HepG2 (cell line): ENCODE results near the gene KRT27. TPM values are rescaled to one million over a fixed set of nuclear protein-coding genes. Genes with fewer than 3 reads are reported as not detected.

ENCODE experiments used
- GFI1 ChIP-seq: sonication (generic); formaldehyde crosslinking; IDR thresholded peaks from 2 replicates; pipeline ENCODE4 v1.5.0; 2020; ENCODE audit warnings: missing genetic modification reagents, mild to moderate bottlenecking, borderline replicate concordance
- HNRNPK ChIP-seq: fragments of 200-400 bp; formaldehyde crosslinking; IDR thresholded peaks from 2 replicates; pipeline ENCODE4 v1.6.1; 2018; ENCODE audit warnings: low read length, low read depth, moderate library complexity, mild to moderate bottlenecking; ENCODE audit not compliant: poor library complexity, severe bottlenecking
- MXD4 ChIP-seq: IDR thresholded peaks from 2 replicates; pipeline ENCODE4 v1.6.1; 2016; ENCODE audit warnings: mild to moderate bottlenecking, missing biosample characterization, missing genetic modification reagents
- PCBP2 ChIP-seq: fragments of 200-400 bp; formaldehyde crosslinking; optimal IDR thresholded peaks from 2 replicates; pipeline ENCODE3; 2018; ENCODE audit warnings: low read length, low read depth; ENCODE audit not compliant: poor library complexity, severe bottlenecking
- PHF8 ChIP-seq: sonication (generic); formaldehyde crosslinking; IDR thresholded peaks from 2 replicates; pipeline ENCODE4 v1.5.0; 2020; ENCODE audit warnings: missing genetic modification reagents
- PRMT3 ChIP-seq: sonication (generic); formaldehyde crosslinking; IDR thresholded peaks from 2 replicates; pipeline ENCODE4 v1.8.1; 2022; ENCODE audit warnings: low read depth, mild to moderate bottlenecking, moderate library complexity, missing genetic modification reagents, borderline replicate concordance
- RELA ChIP-seq: sonication (generic); formaldehyde crosslinking; IDR thresholded peaks from 2 replicates; pipeline ENCODE4 v1.4.0; 2020; ENCODE audit warnings: missing genetic modification reagents
- REPIN1 ChIP-seq: sonication (generic); formaldehyde crosslinking; IDR thresholded peaks from 2 replicates; pipeline ENCODE4 v1.8.0; 2022; ENCODE audit warnings: missing genetic modification reagents, low read depth, mild to moderate bottlenecking, borderline replicate concordance
- RFXANK ChIP-seq: IDR thresholded peaks from 2 replicates; pipeline ENCODE4 v1.6.1; 2016
- ZNF12 ChIP-seq: sonication (generic); formaldehyde crosslinking; IDR thresholded peaks from 2 replicates; pipeline ENCODE4 v1.5.0; 2020; ENCODE audit warnings: missing genetic modification reagents
- ZNF180 ChIP-seq: sonication (generic); formaldehyde crosslinking; IDR thresholded peaks from 2 replicates; pipeline ENCODE4 v1.4.0; 2020; ENCODE audit warnings: low read depth, missing genetic modification reagents, borderline replicate concordance
- ZNF563 ChIP-seq: sonication (generic); formaldehyde crosslinking; IDR thresholded peaks from 2 replicates; pipeline ENCODE4 v1.8.0; 2022; ENCODE audit warnings: mild to moderate bottlenecking, moderate library complexity, missing genetic modification reagents
- ZNF7 ChIP-seq: IDR thresholded peaks from 2 replicates; pipeline ENCODE4 v1.6.1; 2016; ENCODE audit warnings: missing biosample characterization, missing genetic modification reagents
- ZNF761 ChIP-seq: sonication (generic); formaldehyde crosslinking; conservative IDR thresholded peaks from 2 replicates; pipeline ENCODE4 v1.4.0; 2020; ENCODE audit warnings: mild to moderate bottlenecking, missing genetic modification reagents
- ZZZ3 ChIP-seq: sonication (generic); formaldehyde crosslinking; IDR thresholded peaks from 2 replicates; pipeline ENCODE4 v1.4.0; 2020; ENCODE audit warnings: missing genetic modification reagents, mild to moderate bottlenecking, borderline replicate concordance
- polyA plus RNA-seq, 8 experiments: library from polyadenylated mRNA; depleted of rRNA in 3 of 8; stranded (reverse) in 7 of 8; unstranded in 1 of 8; fragments of >200 nt; fragmentation: Illumina TruSeq in 4 of 8; extraction: Trizol in 4 of 8; gene quantifications; 2 replicates each; pipeline versions ENCODE4 v1.2.1 to v1.2.3, GENCODE V29; 2011 to 2016; ENCODE audit warnings: low read depth in 4 of 8, missing spikeins in 1 of 8, mixed read lengths in 1 of 8; ENCODE audit not compliant: insufficient read depth in 1 of 8
- total RNA-seq, 5 experiments: library from RNA; depleted of rRNA; stranded (reverse); fragments of >200 nt; fragmentation: Illumina TruSeq; extraction: Trizol; gene quantifications; 2 replicates each; pipeline ENCODE4 v1.2.3, GENCODE V29; 2016; ENCODE audit warnings: low read depth in 1 of 5
- TF ChIP-seq, protein P1 (sequence below): sonication (generic); formaldehyde crosslinking; IDR thresholded peaks from 2 replicates; pipeline ENCODE4 v1.4.0; 2020; ENCODE audit warnings: mild to moderate bottlenecking, missing genetic modification reagents
- TF ChIP-seq, protein P2 (sequence below): sonication (generic); formaldehyde crosslinking; IDR thresholded peaks from 2 replicates; pipeline ENCODE4 v1.5.1; 2020; ENCODE audit warnings: missing genetic modification reagents, mild to moderate bottlenecking, borderline replicate concordance
- TF ChIP-seq, protein P3 (sequence below): sonication (generic); formaldehyde crosslinking; IDR thresholded peaks from 2 replicates; pipeline ENCODE4 v1.5.0; 2020; ENCODE audit warnings: mild to moderate bottlenecking, missing genetic modification reagents, moderate library complexity
- TF ChIP-seq, protein P4 (sequence below), 2 experiments: sonication (generic) in 1 of 2; formaldehyde crosslinking in 1 of 2; IDR thresholded peaks; 2 replicates each; pipeline versions ENCODE4 v1.5.1 to v1.6.1; 2011 to 2020; ENCODE audit warnings: borderline replicate concordance in 1 of 2, low read depth in 1 of 2, low read length in 1 of 2, mild to moderate bottlenecking in 1 of 2, missing genetic modification reagents in 1 of 2, moderate library complexity in 1 of 2
- TF ChIP-seq, protein P5 (sequence below): sonication (generic); formaldehyde crosslinking; IDR thresholded peaks from 2 replicates; pipeline ENCODE4 v1.5.1; 2020; ENCODE audit warnings: missing genetic modification reagents, mild to moderate bottlenecking, borderline replicate concordance

The KRT27 gene
- total and polyA plus RNA-seq, 2 of the 13 experiments (the other 11 are each of a cell fraction or from before 2014, with no cell fraction given): not detected

DNA sequence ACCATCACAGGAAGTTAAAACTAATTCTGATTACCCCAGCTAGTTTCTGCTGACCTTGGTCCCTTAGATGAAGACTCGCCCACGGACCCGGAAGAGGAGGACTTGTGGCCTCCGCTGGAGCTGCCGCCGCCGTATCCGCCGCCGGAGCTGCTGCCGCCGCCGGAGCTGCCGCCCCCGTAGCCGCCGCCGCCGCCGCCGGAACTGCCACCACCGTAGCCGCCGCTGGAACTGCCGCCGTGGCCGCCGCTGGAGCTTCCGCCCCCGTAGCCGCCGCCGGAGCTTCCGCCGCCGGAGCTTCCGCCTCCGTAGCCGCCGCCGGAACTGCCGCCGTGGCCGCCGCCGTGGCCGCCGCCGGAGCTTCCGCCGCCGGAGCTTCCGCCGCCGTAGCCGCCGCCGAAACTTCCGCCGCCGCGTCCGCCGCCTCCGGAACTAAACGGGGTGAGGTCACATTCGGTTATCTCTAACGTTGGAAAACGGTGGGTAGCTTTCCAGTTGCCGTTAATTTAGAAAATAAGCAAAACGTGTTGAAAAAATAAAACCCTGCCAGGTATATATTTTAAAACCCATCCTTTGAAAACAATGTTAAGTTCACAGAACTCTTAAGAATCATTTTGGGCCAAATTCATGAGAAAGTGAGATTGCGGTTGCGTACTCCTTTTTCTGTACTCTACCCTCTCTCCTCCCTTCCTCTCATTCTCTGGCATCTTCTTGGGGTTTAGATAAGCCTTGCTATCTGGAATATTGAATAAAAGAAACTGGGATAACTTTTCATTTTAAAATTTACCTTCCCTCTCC, 36.6 kb upstream of the KRT27 start (continued):
- TF ChIP-seq, protein P1, sequence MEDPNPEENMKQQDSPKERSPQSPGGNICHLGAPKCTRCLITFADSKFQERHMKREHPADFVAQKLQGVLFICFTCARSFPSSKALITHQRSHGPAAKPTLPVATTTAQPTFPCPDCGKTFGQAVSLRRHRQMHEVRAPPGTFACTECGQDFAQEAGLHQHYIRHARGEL (CRISPR knock-in tag): no peak
- TF ChIP-seq MXD4 (CRISPR knock-in tag) (no peak), PCBP2 (no peak), ZNF7 (CRISPR knock-in tag) (no peak), REPIN1 (CRISPR knock-in tag) (no peak), ZNF180 (no peak), ZNF761 (0 out of 2 replicates have a peak, but pooled peaks have one; percentile 30), PRMT3 (CRISPR knock-in tag) (no peak), HNRNPK (no peak), ZNF12 (CRISPR knock-in tag) (no peak), RFXANK (CRISPR knock-in tag) (0 out of 2 replicates have a peak, but pooled peaks have one; percentile 22), GFI1 (CRISPR knock-in tag) (peak; percentile 59; the same call in 1 of the 2 replicates), ZNF563 (peak; percentile 86; the same call in 1 of the 2 replicates), ZZZ3 (CRISPR knock-in tag) (no peak), RELA (CRISPR knock-in tag) (peak; percentile 66; the same call in 1 of the 2 replicates), PHF8 (CRISPR knock-in tag) (peak; percentile 71)
- TF ChIP-seq, protein P2, sequence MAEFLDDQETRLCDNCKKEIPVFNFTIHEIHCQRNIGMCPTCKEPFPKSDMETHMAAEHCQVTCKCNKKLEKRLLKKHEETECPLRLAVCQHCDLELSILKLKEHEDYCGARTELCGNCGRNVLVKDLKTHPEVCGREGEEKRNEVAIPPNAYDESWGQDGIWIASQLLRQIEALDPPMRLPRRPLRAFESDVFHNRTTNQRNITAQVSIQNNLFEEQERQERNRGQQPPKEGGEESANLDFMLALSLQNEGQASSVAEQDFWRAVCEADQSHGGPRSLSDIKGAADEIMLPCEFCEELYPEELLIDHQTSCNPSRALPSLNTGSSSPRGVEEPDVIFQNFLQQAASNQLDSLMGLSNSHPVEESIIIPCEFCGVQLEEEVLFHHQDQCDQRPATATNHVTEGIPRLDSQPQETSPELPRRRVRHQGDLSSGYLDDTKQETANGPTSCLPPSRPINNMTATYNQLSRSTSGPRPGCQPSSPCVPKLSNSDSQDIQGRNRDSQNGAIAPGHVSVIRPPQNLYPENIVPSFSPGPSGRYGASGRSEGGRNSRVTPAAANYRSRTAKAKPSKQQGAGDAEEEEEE (CRISPR knock-in tag): no peak
- TF ChIP-seq, protein P3, sequence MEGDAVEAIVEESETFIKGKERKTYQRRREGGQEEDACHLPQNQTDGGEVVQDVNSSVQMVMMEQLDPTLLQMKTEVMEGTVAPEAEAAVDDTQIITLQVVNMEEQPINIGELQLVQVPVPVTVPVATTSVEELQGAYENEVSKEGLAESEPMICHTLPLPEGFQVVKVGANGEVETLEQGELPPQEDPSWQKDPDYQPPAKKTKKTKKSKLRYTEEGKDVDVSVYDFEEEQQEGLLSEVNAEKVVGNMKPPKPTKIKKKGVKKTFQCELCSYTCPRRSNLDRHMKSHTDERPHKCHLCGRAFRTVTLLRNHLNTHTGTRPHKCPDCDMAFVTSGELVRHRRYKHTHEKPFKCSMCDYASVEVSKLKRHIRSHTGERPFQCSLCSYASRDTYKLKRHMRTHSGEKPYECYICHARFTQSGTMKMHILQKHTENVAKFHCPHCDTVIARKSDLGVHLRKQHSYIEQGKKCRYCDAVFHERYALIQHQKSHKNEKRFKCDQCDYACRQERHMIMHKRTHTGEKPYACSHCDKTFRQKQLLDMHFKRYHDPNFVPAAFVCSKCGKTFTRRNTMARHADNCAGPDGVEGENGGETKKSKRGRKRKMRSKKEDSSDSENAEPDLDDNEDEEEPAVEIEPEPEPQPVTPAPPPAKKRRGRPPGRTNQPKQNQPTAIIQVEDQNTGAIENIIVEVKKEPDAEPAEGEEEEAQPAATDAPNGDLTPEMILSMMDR: no peak
- TF ChIP-seq, protein P4, sequence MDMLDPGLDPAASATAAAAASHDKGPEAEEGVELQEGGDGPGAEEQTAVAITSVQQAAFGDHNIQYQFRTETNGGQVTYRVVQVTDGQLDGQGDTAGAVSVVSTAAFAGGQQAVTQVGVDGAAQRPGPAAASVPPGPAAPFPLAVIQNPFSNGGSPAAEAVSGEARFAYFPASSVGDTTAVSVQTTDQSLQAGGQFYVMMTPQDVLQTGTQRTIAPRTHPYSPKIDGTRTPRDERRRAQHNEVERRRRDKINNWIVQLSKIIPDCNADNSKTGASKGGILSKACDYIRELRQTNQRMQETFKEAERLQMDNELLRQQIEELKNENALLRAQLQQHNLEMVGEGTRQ (IDR thresholded peaks at IDR 0.05; ENCODE audit: low read depth, low read length): no peak
- TF ChIP-seq, protein P4 (CRISPR knock-in tag; IDR thresholded peaks at IDR 0.05; ENCODE audit: borderline replicate concordance): no peak
- TF ChIP-seq, protein P5, sequence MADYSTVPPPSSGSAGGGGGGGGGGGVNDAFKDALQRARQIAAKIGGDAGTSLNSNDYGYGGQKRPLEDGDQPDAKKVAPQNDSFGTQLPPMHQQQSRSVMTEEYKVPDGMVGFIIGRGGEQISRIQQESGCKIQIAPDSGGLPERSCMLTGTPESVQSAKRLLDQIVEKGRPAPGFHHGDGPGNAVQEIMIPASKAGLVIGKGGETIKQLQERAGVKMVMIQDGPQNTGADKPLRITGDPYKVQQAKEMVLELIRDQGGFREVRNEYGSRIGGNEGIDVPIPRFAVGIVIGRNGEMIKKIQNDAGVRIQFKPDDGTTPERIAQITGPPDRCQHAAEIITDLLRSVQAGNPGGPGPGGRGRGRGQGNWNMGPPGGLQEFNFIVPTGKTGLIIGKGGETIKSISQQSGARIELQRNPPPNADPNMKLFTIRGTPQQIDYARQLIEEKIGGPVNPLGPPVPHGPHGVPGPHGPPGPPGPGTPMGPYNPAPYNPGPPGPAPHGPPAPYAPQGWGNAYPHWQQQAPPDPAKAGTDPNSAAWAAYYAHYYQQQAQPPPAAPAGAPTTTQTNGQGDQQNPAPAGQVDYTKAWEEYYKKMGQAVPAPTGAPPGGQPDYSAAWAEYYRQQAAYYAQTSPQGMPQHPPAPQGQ (CRISPR knock-in tag): no peak
